Activated CD4-positive, alpha-beta T cell treated with anti-CD3 and anti-CD28 coated beads, Interleukin-2, Interleukin-4, amounts not matched to agents 100 ng/mL and 50 ng/mL, durations not matched to agents 16 hours and 8 hours (primary cell): ENCODE results near the gene ZNF638.

Experiments
- DNase-seq: peaks from one replicate; pipeline ENCODE4 v3.0.0-alpha.2; 2020; ENCODE audit warnings: low spot score

The ZNF638 gene

GRCh38 chr2:71457123-71457915 lies 125.7 kb downstream of the ZNF638 start:
- no peak for DNase-seq

DNA sequence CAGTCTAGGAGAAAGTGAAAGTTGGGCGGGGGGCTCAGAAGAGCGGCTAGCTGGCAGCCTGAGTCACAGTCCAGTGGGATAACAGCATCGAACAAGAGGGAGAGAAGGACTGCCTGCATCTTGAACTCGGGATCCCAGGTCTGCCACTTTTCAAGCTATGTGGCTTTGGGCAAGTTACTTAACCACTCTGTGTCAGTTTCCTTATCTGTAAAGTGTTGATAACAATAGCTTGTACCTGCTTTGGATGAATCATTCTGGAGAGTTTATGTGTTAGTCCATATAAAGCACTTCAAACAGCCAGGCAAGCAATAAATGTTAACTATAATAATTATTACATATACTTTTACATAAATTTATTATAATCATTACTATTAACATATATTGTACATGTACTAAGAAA lies 126.3 kb downstream of the ZNF638 start:
- no peak for DNase-seq

DNA sequence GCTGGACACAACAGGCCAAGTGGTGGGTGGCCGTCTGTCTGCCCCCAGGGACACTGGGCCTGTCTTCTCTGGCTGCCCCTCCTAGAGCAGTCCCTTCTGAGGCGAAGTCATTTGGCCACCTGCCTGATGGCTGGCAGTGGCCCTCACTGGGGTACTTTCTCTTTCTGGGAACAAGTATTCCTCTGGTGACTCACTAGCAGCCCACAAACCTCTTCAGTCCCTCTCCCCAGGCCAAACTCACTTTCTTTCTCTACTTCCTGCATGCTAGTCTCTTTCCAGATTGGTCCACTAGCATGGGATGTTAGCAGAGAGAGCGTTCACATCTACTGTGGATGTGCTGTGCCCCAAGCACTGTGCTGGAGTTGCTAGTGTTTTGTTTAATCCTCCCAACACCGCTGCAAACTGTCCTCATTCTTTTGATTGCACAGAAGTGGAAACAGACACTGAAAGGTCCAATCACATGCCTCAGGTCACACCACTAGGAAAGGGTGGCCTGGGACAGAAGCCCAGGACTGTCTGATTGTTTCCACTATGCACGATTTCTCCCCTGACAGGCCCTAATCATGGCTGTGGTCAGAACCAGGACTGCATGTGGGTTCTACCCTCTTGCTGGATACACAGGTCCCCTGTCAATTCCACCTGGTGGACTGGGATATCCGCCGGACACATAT lies 127.0 kb downstream of the ZNF638 start:
- no peak for DNase-seq

DNA sequence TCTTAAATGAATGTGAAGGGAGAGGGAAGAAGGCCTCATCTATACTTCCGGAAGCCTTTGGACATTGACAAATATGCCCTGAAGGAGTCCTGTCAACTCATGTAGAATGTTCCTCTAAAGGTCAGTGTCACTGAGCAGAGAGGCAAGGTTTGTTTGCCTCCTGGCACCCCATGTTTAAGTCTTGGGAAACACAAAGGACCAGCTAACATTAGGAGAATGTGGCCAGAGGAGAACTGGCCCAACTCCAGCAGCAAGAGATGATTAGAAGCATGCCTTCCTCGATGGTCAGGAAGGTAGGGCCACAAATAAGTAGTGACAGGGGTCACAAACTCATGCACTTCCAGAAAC lies 127.5 kb downstream of the ZNF638 start:
- DNase-seq: no peak

DNA sequence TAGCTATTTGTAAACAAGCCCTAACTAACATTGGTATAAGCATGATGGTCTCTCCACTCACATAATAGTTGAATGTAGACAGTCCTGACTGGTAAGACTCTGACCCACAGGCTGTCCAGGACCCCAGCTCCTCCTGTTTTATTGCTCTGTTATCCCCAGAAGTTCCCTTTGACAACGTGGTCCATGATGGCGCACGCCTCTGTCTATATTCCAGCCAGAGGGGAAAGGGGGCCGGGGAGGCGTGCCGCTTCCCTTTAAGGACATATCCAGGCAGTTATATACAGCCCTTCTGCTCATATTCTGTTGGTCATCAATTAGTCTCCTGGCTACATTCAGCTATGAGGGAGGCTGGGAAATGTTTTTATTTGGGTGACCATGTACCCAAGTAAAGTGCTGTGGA lies 128.5 kb downstream of the ZNF638 start:
- no peak for DNase-seq

DNA sequence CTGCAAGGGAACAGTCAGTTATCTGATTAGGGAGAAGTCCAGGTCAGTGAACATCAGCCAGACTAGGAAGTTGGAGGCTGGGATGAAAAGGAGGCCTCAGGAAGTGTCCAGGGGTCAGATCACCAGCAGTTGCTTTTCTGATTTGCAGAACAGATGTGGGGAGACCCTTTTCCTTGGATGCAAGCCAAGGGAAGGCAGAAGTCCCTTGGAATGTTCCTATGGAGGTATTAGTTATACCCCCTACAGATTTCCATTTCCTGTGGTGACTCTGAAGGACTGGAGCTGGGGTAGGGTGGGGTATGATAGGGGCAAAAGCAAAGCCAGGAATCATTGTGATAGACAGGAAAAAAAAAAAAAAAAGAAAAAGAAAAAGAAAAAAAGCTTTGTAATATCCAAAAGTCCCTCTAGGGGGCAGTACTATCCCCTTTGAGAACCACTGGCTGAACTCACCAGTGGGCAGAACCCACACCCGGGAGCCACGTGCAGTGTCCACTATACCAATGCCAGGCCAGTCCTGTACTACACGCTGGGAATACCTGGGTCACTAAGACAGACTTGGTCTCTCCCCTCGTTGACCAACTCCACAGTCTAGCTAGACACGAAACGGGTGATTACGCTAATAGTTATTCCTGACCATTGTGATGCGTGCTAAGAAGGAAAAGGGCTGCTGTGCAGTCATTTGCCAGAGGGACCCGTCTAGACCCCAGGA lies 129.2 kb downstream of the ZNF638 start:
- DNase-seq: no peak

DNA sequence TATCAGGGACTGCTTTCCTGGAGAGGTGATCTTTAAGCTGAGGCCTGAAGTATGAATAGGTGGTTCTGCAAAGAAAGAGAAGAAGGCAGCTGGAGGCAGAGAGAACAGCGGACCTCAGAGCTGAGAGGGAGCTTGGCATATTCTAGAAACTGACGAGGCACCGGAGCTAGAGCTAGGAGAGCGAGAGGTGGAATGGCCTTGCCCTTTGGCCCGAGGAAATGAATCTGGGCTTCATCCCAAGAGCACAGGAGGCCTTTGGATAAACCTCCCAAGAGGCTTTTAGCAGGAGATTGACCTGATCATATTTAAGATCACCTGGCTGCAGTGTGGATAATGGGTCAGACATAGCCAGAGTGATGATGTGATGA lies 129.7 kb downstream of the ZNF638 start:
- no peak for DNase-seq

- DNase-seq: no peak
Measured at GRCh38 chr2:71462056-71462605, 130.5 kb downstream of the ZNF638 start.

GRCh38 chr2:71462641-71463341 lies 131.2 kb downstream of the ZNF638 start:
- no peak for DNase-seq

GRCh38 chr2:71463342-71463654 lies 131.7 kb downstream of the ZNF638 start:
- no peak for DNase-seq

GRCh38 chr2:71464389-71464788 lies 132.8 kb downstream of the ZNF638 start:
- no peak for DNase-seq

- no peak for DNase-seq
Measured at GRCh38 chr2:71465356-71465755, 133.8 kb downstream of the ZNF638 start.

DNA sequence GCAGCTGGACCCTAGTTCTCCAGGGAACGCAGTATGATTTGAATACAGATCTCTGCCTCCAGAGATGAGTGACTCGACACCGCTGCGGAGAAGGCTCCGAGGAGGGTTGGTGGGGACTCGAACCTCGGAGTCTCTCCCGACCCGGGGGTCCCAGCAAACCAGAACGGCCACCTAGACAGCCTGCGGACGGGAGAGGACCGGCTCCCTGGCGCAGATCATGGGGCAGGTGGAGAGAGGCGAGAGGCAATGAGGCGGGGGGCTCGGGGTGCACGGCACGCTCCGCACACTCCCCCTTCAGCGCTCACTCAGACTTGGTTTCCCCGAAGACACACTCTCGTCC lies 134.3 kb downstream of the ZNF638 start:
- DNase-seq: no peak

DNA sequence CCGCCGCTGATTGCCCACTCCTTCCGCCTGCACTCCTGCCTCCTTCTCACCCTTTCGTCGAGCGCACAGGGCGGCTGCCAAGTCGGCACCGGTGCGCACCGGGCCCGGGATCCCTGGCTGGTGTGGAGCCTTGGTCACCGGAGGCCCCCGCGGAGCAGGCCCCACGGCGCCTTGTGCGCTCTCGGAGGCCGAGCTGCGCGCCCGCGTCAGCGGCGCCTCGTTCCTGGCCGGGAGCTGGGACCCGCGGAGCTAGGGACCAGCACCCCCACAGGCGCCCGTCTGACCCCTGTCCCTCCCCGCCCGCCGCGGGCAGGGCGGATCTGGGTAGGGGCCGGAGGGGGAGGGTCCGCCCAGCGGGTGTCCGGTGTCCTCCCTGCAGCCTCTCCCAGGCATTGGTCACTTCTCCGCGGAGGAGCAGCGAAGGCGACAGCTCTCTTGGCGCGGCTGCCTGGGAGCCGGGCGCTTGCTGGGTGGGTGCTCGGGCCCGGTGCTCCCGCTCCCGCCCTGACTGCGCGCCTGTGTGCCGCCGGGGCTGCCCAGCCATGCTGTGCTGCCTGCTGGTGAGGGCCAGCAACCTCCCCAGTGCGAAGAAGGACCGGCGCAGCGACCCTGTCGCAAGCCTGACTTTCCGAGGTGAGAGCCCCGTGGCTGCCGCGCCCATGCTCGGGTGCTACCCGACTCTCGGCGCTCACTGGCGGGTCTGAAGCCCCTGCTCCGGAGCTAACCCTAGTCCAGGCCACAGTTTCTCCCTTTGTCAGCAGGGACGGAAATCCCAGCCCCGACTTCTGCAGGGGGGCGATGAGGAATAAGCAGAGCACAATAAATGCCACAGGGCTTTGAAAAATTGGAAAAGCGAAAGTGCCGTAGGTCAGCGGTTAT lies 135.0 kb downstream of the ZNF638 start:
- DNase-seq: no peak

- DNase-seq: no peak
Measured at GRCh38 chr2:71467180-71467815, 135.7 kb downstream of the ZNF638 start.

DNA sequence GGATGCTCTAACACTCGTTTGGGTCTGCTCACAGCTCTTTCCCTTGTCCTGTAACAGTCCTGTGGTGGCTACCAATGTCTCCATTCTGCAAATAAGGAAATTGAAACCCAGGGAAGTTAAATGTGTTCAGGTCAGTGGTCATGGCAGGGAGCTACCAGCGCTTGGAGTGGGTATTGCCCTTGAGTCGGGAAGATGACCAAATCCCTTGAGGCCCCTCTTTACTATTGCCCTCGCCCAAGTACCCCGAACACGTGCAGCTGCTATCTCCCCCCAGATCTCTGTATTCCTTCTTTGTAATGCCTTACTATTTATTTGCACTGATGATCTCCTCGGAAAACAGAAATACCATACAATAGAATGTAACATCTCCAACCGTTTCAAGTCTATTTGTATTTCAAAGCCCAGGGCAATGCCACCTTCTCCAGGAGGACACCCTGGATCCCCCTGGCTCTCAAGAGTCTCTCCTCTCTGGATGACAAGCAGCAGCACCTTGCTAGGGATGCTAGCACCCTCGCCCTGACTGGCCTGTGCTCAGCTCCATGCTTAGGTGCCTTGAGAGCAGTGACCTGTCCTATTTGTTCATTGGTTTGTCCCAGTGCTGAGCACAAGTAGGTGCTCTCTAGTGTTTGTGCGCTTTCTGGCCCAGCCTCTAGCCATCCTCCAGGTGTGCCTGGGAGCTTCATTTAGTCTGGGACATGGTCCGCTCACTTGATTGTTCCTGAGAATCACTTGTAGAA lies 136.9 kb downstream of the ZNF638 start:
- no peak for DNase-seq

GRCh38 chr2:71469403-71470398 lies 138.1 kb downstream of the ZNF638 start:
- no peak for DNase-seq

DNA sequence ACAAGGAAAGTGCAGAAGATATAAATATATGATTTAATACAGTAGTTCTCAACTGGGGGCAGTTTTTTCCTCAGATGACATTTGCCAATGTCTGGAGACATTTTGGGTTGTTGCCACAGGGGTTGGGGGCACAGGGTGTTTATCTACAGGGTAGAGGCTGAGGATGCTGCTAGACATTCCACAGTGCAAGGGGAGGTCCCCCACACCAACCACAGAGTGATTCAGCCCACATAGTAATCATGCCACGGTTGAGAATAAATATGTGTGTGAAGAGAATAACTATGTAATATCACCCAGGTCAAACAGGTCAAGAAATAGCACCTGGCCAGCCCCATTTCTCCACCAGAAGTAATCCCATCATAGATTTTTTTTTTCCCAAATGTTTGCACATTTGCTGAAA lies 139.7 kb downstream of the ZNF638 start:
- no peak for DNase-seq

- DNase-seq: no peak
Measured at GRCh38 chr2:71472019-71472418, 140.4 kb downstream of the ZNF638 start.
